SK-N-SH (cell line): ENCODE data around the gene PRM3. TPM values are rescaled to one million over a fixed set of nuclear protein-coding genes. Genes with fewer than 3 reads are reported as not detected.

ENCODE experiments used
- CTCF ChIA-PET: fragments of 300-600, 350-600 bp; formaldehyde crosslinking; extraction: SDS; loops from one replicate; lab custom pipeline; 2021; lab: Yijun Ruan, JAX
- POLR2A ChIA-PET: fragments of 350-600 bp; sonication (Branson Sonifier 250); formaldehyde crosslinking; extraction: SDS; loops from one replicate; lab custom pipeline; 2020; ENCODE audit warnings: antibody characterized with exemption, inconsistent platforms; lab: Yijun Ruan, JAX
- DNase-seq: peaks from one replicate; pipeline ENCODE4 v3.0.0; 2012
- H2AFZ ChIP-seq: fragments of 200-600 bp; sonication (generic); 2 replicates; pipeline ENCODE4 v1.8.1; 2016; ENCODE audit warnings: antibody characterized with exemption, mild to moderate bottlenecking, low read depth
- H3F3A ChIP-seq: fragments of 200-600 bp; sonication (generic); replicated peaks from 2 replicates; pipeline ENCODE3; 2016; ENCODE audit warnings: antibody characterized with exemption, mild to moderate bottlenecking; ENCODE audit not compliant: insufficient read depth
- H3K27ac ChIP-seq, 2 experiments: fragments of 200-500 bp in 1 of 2; fragments of 200-600 bp in 1 of 2; sonication (Bioruptor generic) in 1 of 2; sonication (generic), shearing (Covaris generic) in 1 of 2; 2 replicates each; pipeline versions ENCODE4 v1.5.1 to v1.6.1; 2014 to 2016; ENCODE audit warnings: low read depth in 2 of 2, inconsistent platforms in 1 of 2, low read length in 1 of 2, mild to moderate bottlenecking in 1 of 2, mixed read lengths in 1 of 2
- H3K27me3 ChIP-seq: fragments of 200-600 bp; sonication (generic), shearing (Covaris generic); 2 replicates; pipeline ENCODE4 v1.6.1; 2016; ENCODE audit warnings: mixed run types; ENCODE audit not compliant: insufficient read depth
- H3K36me3 ChIP-seq, 2 experiments: fragments of 200-500 bp in 1 of 2; fragments of 200-600 bp in 1 of 2; sonication (Bioruptor generic) in 1 of 2; sonication (generic) in 1 of 2; replicated peaks in 1 of 2; 2 replicates each; pipeline versions ENCODE3 to v1.5.1; 2014 to 2016; ENCODE audit warnings: low read length in 1 of 2, mild to moderate bottlenecking in 1 of 2; ENCODE audit not compliant: insufficient read depth in 2 of 2, control insufficient read depth in 1 of 2
- H3K4me1 ChIP-seq, 2 experiments: fragments of 200-500 bp in 1 of 2; fragments of 200-600 bp in 1 of 2; sonication (Bioruptor generic) in 1 of 2; sonication (generic), shearing (Covaris generic) in 1 of 2; 2 replicates each; pipeline versions ENCODE4 v1.5.1 to v1.6.1; 2014 to 2016; ENCODE audit warnings: low read depth in 1 of 2, low read length in 1 of 2, mixed run types in 1 of 2; ENCODE audit not compliant: insufficient read depth in 2 of 2, control insufficient read depth in 1 of 2
- H3K4me2 ChIP-seq: fragments of 200-600 bp; sonication (generic), shearing (Covaris generic); 2 replicates; pipeline ENCODE4 v1.6.1; 2017; ENCODE audit warnings: mixed run types
- H3K4me3 ChIP-seq, 2 experiments: fragments of 200-500 bp in 1 of 2; fragments of 200-600 bp in 1 of 2; sonication (Bioruptor generic) in 1 of 2; sonication (generic), shearing (Covaris generic) in 1 of 2; 2 replicates each; pipeline versions ENCODE4 v1.5.1 to v1.8.1; 2014 to 2016; ENCODE audit warnings: low read depth in 2 of 2, inconsistent platforms in 1 of 2, low read length in 1 of 2, mild to moderate bottlenecking in 1 of 2, mixed read lengths in 1 of 2, moderate library complexity in 1 of 2
- H3K79me2 ChIP-seq: fragments of 200-600 bp; sonication (generic); 2 replicates; pipeline ENCODE4 v1.8.1; 2017; ENCODE audit warnings: mild to moderate bottlenecking; ENCODE audit not compliant: insufficient read depth
- H3K9ac ChIP-seq: fragments of 200-600 bp; sonication (generic); 2 replicates; pipeline ENCODE4 v1.6.1; 2017; ENCODE audit warnings: mixed run types
- H3K9me2 ChIP-seq: fragments of 200-600 bp; sonication (generic); 2 replicates; pipeline ENCODE4 v1.6.1; 2017; ENCODE audit warnings: mixed run types
- H3K9me3 ChIP-seq: fragments of 200-600 bp; sonication (generic); 2 replicates; pipeline ENCODE4 v1.6.1; 2017; ENCODE audit warnings: mixed run types, mild to moderate bottlenecking, moderate library complexity
- H4K20me1 ChIP-seq: fragments of 200-600 bp; sonication (generic); 2 replicates; pipeline ENCODE4 v1.6.1; 2017; ENCODE audit warnings: mild to moderate bottlenecking, mixed run types; ENCODE audit not compliant: insufficient read depth
- ELF1 ChIP-seq: IDR thresholded peaks from 2 replicates; pipeline ENCODE4 v1.4.0; 2012
- EZH2phosphoT487 ChIP-seq: fragments of 200-600 bp; sonication (generic); IDR thresholded peaks from 2 replicates; pipeline ENCODE4 v1.6.1; 2017; ENCODE audit warnings: low read depth, mixed run types, mild to moderate bottlenecking, antibody characterized with exemption, moderate library complexity, borderline replicate concordance
- FOXJ3 ChIP-seq: sonication (generic); formaldehyde crosslinking; IDR thresholded peaks from 2 replicates; pipeline ENCODE4 v1.5.1; 2020; ENCODE audit warnings: mild to moderate bottlenecking, missing genetic modification reagents
- GABPA ChIP-seq: IDR thresholded peaks from 2 replicates; pipeline ENCODE4 v1.4.0; 2012; ENCODE audit warnings: low read depth, mild to moderate bottlenecking
- MXI1 ChIP-seq: IDR thresholded peaks from 2 replicates; pipeline ENCODE4 v1.6.1; 2012; ENCODE audit warnings: mild to moderate bottlenecking, low read depth, low read length, improper control_type of control experiment
- POLR2AphosphoS5 ChIP-seq: IDR thresholded peaks from 2 replicates; pipeline ENCODE4 v1.6.1; 2012; ENCODE audit warnings: low read depth, low read length
- RFX5 ChIP-seq: IDR thresholded peaks from 2 replicates; pipeline ENCODE4 v1.6.1; 2012; ENCODE audit warnings: mild to moderate bottlenecking, improper control_type of control experiment, low read length
- RXRA ChIP-seq: IDR thresholded peaks from 2 replicates; pipeline ENCODE4 v1.4.0; 2012; ENCODE audit warnings: low read depth, mild to moderate bottlenecking, borderline replicate concordance
- SIN3A ChIP-seq: IDR thresholded peaks from 2 replicates; pipeline ENCODE4 v1.6.1; 2012; ENCODE audit warnings: low read depth, mild to moderate bottlenecking, low read length, moderate library complexity, borderline replicate concordance
- TEAD4 ChIP-seq: IDR thresholded peaks from 2 replicates; pipeline ENCODE4 v1.4.0; 2012; ENCODE audit warnings: mild to moderate bottlenecking, borderline replicate concordance; ENCODE audit not compliant: insufficient read depth
- WGBS: methylation state at CpG from one replicate; pipeline ENCODE4 v1.1.6; 2017; ENCODE audit warnings: low lambda C conversion rate; 5-methylcytosine and 5-hydroxymethylcytosine counted together
- polyA plus RNA-seq, 3 experiments: library from polyadenylated mRNA; depleted of rRNA; stranded (reverse); fragments of >200 nt; gene quantifications; 2 replicates each; pipeline ENCODE4 v1.2.3, GENCODE V29; 2012
- TF ChIP-seq, protein P1 (sequence below): IDR thresholded peaks from 2 replicates; pipeline ENCODE4 v1.4.0; 2012; ENCODE audit warnings: low read depth, borderline replicate concordance

PRM3 gene
- polyA plus RNA-seq, 1 of the 3 experiments (the other 2 are of a cell fraction), result not detected

DNA sequence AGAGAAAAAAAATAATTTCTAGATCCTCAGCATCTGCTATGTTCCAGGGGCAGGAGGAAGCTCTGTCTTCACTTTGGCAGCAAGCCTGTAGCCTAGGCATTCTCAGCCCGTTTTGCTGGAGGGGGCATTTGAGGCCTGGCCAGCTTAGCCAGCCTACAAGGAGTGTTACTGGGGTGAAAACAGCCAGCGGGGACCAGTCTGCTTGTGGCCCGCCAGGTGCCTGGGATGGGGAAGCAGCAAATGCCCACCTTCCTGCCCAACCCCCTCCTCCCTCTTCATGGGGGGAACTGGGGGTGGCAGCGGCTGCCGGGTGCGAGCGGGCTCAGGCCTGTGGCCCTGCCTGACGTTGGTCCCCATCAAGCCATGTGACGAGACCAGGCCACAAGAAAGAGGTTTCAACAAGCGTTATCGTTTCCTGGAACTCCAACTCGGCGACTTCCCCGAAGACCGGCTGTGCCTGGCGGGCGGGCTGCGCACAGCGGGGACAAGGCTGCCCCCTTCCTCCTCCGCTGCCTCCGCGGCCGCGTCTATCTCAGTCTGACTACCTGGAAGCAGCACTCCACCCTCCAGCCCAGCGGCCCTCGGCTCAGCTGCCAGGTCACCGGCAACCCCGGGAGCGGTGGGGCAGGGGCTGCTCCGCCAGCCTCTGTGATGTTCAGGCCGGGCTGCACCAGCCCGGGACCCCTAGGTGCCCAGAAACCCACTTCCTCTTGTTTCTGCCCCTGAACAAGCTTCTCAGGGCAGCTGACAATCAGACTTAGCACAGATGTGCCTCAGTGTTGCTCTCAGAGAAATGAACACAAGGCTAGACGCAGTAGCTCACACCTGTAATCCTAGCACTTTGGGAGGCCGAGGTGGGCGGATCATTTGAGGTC lies 40.3 kb downstream of the PRM3 start:
- peaks cover 0 to 4% of the 10 kb centered on the region in 2 experiments; a peak in 1 of 4 replicates for H3K4me1 ChIP-seq
- DNase-seq, result no peak
- H3K27ac ChIP-seq, result no peak overlapping the region
- no peaks in the 10 kb centered on the region for H3K36me3 ChIP-seq
- no peak for TF ChIP-seq RXRA
- TF ChIP-seq TEAD4, result no peak
- H2AFZ ChIP-seq, result no peak overlapping the region
- no peak overlapping the region for H3K4me2 ChIP-seq
- H3K79me2 ChIP-seq, result no peaks in the 10 kb centered on the region
- H3K9me3 ChIP-seq, result no peaks in the 10 kb centered on the region
- H3K4me3 ChIP-seq, result no peak overlapping the region
- no peaks in the 10 kb centered on the region for H3F3A ChIP-seq
- WGBS, result 97% methylated on average over 31 of the region's 35 CpGs
- H3K27me3 ChIP-seq, result no peaks in the 10 kb centered on the region
- H3K9me2 ChIP-seq, result no peaks in the 10 kb centered on the region
- ChIA-PET POLR2A (no interaction called here), CTCF (interaction anchor here (0.6 to 1.5 kb wide), 2 partner anchors 22 to 24 kb away, joined by 4 to 8 read pairs; partner anchors contain the start of gene SOCS1)
- H4K20me1 ChIP-seq, result no peaks in the 10 kb centered on the region
- H3K9ac ChIP-seq, result no peak overlapping the region

DNA sequence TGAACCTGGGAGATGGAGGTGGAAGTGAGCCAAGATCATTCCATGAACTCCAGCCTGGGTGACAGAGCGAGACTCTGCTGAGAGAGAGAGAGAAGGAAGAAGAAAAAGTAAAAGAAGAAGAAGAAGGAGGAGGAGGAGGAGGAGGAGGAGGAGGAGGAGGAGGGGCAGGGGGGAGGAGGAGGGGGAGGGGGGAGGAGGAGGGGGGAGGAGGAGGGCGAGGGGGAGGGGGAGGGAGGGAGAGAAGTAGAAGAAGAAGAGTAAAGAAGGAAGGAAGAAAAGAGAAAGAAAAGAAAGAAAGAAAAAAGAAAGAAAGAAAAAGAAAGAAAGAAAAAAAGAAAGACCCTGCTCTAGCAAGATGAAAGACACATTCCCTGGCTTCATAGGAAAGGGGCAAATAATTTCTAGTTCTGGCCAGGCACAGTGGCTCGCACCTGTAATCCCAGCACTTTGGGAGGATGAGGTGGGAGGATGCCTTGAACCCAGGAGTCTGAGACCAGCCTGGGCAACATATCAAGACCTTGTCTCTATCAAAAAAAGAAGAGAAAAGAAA lies 41.1 kb downstream of the PRM3 start:
- no peak for TF ChIP-seq EZH2phosphoT487
- TF ChIP-seq, protein P1, sequence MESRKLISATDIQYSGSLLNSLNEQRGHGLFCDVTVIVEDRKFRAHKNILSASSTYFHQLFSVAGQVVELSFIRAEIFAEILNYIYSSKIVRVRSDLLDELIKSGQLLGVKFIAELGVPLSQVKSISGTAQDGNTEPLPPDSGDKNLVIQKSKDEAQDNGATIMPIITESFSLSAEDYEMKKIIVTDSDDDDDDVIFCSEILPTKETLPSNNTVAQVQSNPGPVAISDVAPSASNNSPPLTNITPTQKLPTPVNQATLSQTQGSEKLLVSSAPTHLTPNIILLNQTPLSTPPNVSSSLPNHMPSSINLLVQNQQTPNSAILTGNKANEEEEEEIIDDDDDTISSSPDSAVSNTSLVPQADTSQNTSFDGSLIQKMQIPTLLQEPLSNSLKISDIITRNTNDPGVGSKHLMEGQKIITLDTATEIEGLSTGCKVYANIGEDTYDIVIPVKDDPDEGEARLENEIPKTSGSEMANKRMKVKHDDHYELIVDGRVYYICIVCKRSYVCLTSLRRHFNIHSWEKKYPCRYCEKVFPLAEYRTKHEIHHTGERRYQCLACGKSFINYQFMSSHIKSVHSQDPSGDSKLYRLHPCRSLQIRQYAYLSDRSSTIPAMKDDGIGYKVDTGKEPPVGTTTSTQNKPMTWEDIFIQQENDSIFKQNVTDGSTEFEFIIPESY, result no peak
- no peak for TF ChIP-seq TEAD4
- TF ChIP-seq MXI1, result no peak
- TF ChIP-seq RXRA, result no peak
- TF ChIP-seq ELF1, result no peak
- TF ChIP-seq SIN3A, result no peak
- TF ChIP-seq FOXJ3 (CRISPR knock-in tag), result no peak
- no peak for TF ChIP-seq POLR2AphosphoS5
- no peak for TF ChIP-seq GABPA
- no peak for TF ChIP-seq RFX5
- WGBS, result 92% methylated on average over 2 of the region's 3 CpGs
- H3K36me3 ChIP-seq, result no peaks in the 10 kb centered on the region
- H3K9me2 ChIP-seq, result no peaks in the 10 kb centered on the region
- DNase-seq, result no peak
- ChIA-PET CTCF (interaction anchor here (0.6 to 1.6 kb wide), 2 partner anchors 23 to 24 kb away, joined by 4 to 6 read pairs; partner anchors contain the start of gene SOCS1), POLR2A (no interaction called here)
- H3K4me2 ChIP-seq, result no peak overlapping the region
- H4K20me1 ChIP-seq, result no peaks in the 10 kb centered on the region
- H3K9ac ChIP-seq, result no peak overlapping the region
- H3K4me1 ChIP-seq, result peaks cover 0 to 4% of the 10 kb centered on the region in 2 experiments; a peak in 1 of 4 replicates
- H3K27me3 ChIP-seq, result no peaks in the 10 kb centered on the region
- H2AFZ ChIP-seq, result no peak overlapping the region
- H3K79me2 ChIP-seq, result no peaks in the 10 kb centered on the region
- no peaks in the 10 kb centered on the region for H3F3A ChIP-seq
- H3K9me3 ChIP-seq, result no peaks in the 10 kb centered on the region
- H3K4me3 ChIP-seq, result no peak overlapping the region
- H3K27ac ChIP-seq, result no peak overlapping the region
